Measurements from ENCODE around the gene SULT6B1.

Gene SULT6B1

GRCh38 chr2:37146062-37146461 lies 42.4 kb downstream of the SULT6B1 start:
- no peak for DNase-seq

GRCh38 chr2:37143974-37144373 lies 44.5 kb downstream of the SULT6B1 start:
- DNase-seq, result no peak

DNA sequence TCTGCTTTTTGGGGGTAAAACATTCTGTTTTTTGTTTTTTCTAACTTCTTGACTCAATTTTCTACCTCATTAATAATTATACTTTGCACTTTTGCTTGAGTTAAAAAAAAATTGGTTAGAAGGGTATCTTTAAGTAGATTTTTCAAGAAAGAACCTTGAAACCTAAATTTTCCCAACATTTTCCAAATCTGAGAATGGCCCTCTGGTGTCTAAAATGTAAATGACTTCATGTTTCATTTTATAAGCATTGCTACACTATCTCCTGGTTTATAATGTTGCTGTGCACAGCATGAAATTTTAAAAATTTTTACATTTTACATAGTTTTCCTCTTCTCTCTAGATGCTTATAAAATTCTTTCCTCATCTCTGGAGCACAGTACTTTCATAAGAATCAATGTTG lies 45.9 kb downstream of the SULT6B1 start:
- no peak for DNase-seq

- no peak for DNase-seq
Measured at GRCh38 chr2:37132914-37133313, 55.6 kb downstream of the SULT6B1 start.

DNA sequence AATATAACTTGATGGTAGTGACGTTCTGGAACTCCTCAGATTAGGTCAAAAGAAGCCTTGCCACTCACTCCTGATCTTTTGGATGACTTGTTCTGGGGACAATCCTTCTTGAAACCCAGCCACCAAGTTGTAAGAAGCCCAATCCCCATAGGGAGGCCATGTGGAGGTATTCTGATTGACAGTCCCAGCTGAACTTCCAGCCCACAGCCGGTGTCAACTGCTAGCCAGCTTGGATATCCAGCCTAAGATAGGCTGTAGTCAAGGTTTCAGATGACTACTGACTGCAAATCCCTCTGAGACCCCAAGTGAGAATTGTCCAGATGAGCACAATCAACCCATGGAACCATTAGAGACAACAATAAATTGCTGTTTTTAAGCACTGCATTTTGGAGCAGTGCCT lies 63.1 kb downstream of the SULT6B1 start:
- no peak for DNase-seq

GRCh38 chr2:37119157-37119556 lies 69.3 kb downstream of the SULT6B1 start:
- no peak for DNase-seq
